Measurements from ENCODE around the gene SLC25A38.

- TF ChIP-seq POLR2A (IDR thresholded peaks at IDR 0.05) (no peak), POLR2AphosphoS5 (IDR thresholded peaks at IDR 0.05) (no peak), EP300 (IDR thresholded peaks at IDR 0.05) (no peak)
- TF ChIP-seq, protein P1, sequence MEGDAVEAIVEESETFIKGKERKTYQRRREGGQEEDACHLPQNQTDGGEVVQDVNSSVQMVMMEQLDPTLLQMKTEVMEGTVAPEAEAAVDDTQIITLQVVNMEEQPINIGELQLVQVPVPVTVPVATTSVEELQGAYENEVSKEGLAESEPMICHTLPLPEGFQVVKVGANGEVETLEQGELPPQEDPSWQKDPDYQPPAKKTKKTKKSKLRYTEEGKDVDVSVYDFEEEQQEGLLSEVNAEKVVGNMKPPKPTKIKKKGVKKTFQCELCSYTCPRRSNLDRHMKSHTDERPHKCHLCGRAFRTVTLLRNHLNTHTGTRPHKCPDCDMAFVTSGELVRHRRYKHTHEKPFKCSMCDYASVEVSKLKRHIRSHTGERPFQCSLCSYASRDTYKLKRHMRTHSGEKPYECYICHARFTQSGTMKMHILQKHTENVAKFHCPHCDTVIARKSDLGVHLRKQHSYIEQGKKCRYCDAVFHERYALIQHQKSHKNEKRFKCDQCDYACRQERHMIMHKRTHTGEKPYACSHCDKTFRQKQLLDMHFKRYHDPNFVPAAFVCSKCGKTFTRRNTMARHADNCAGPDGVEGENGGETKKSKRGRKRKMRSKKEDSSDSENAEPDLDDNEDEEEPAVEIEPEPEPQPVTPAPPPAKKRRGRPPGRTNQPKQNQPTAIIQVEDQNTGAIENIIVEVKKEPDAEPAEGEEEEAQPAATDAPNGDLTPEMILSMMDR (IDR thresholded peaks at IDR 0.05): no peak
Observed at GRCh38 chr3:39343076-39343717, 40.0 kb upstream of the SLC25A38 start.

All from suprapubic skin (tissue), 4 donors.